GM23338 (cell line): ENCODE data around the gene TUBGCP4. TPM values are rescaled to one million over a fixed set of nuclear protein-coding genes. Genes with fewer than 3 reads are reported as not detected.

Experiments used
- ATAC-seq: fragments of 200-7000 bp; cut with Tn5 transposase; 3 replicates; pipeline ENCODE4 v1.9.1; 2020
- DNase-seq: peaks from one replicate; pipeline ENCODE4 v3.0.0-alpha.2; 2015; ENCODE audit warnings: low spot score
- H2AFZ ChIP-seq: fragments of 200-600 bp; sonication (generic); 2 replicates; pipeline ENCODE4 v1.8.0; 2016; ENCODE audit warnings: antibody characterized with exemption, mild to moderate bottlenecking, moderate library complexity
- H3F3A ChIP-seq: fragments of 200-600 bp; sonication (generic); replicated peaks from 2 replicates; pipeline ENCODE4 v1.8.0; 2017; ENCODE audit warnings: antibody characterized with exemption, mixed run types, low read depth
- H3K27ac ChIP-seq: fragments of 200-600 bp; sonication (generic); 2 replicates; pipeline ENCODE4 v1.6.1; 2016; ENCODE audit warnings: low read depth
- H3K27me3 ChIP-seq: fragments of 200-600 bp; sonication (generic); 2 replicates; pipeline ENCODE4 v1.8.0; 2016; ENCODE audit warnings: mild to moderate bottlenecking, mixed run types, moderate library complexity; ENCODE audit not compliant: insufficient read depth
- H3K36me3 ChIP-seq: fragments of 200-600 bp; sonication (generic); 2 replicates; pipeline ENCODE4 v1.8.0; 2016; ENCODE audit warnings: mild to moderate bottlenecking; ENCODE audit not compliant: insufficient read depth
- H3K4me1 ChIP-seq: fragments of 200-600 bp; sonication (generic); 2 replicates; pipeline ENCODE4 v1.8.0; 2016; ENCODE audit warnings: mild to moderate bottlenecking, moderate library complexity; ENCODE audit not compliant: insufficient read depth
- H3K4me2 ChIP-seq: fragments of 200-600 bp; sonication (generic); 2 replicates; pipeline ENCODE4 v1.7.1; 2017; ENCODE audit warnings: mixed run types
- H3K4me3 ChIP-seq: fragments of 200-600 bp; sonication (generic); 2 replicates; pipeline ENCODE4 v1.6.1; 2016; ENCODE audit warnings: mixed run types
- H3K79me2 ChIP-seq: fragments of 200-600 bp; sonication (generic); replicated peaks from 2 replicates; pipeline ENCODE4 v1.8.0; 2017; ENCODE audit warnings: mild to moderate bottlenecking; ENCODE audit not compliant: insufficient read depth
- H3K9me2 ChIP-seq: fragments of 200-600 bp; sonication (generic); 2 replicates; pipeline ENCODE4 v1.8.0; 2017; ENCODE audit not compliant: insufficient read depth
- H4K20me1 ChIP-seq: fragments of 200-600 bp; sonication (generic); replicated peaks from 2 replicates; pipeline ENCODE4 v1.8.0; 2017; ENCODE audit warnings: mild to moderate bottlenecking; ENCODE audit not compliant: insufficient read depth
- H3K27ac Mint-ChIP-seq: 2 replicates; pipeline ENCODE4 v1.8.0; 2020; ENCODE audit warnings: inconsistent platforms, mild to moderate bottlenecking, moderate library complexity, mixed read lengths
- H3K27me3 Mint-ChIP-seq: 3 replicates; pipeline ENCODE4 v1.8.0; 2022; ENCODE audit warnings: low read depth, mild to moderate bottlenecking, moderate library complexity, mixed read lengths, inconsistent platforms; ENCODE audit not compliant: insufficient read depth, poor library complexity
- H3K36me3 Mint-ChIP-seq: 3 replicates; pipeline ENCODE4 v1.8.0; 2021; ENCODE audit warnings: low read depth, mild to moderate bottlenecking, inconsistent platforms, moderate library complexity, mixed read lengths
- H3K4me1 Mint-ChIP-seq: 3 replicates; pipeline ENCODE4 v1.8.0; 2020; ENCODE audit warnings: mild to moderate bottlenecking, inconsistent platforms, mixed read lengths
- H3K4me3 Mint-ChIP-seq: 3 replicates; pipeline ENCODE4 v1.8.0; 2021; ENCODE audit warnings: moderate library complexity, mild to moderate bottlenecking, inconsistent platforms, mixed read lengths
- H3K9me3 Mint-ChIP-seq: 3 replicates; pipeline ENCODE4 v1.8.0; 2020; ENCODE audit warnings: moderate library complexity, mild to moderate bottlenecking, inconsistent platforms, mixed read lengths
- CREB1 ChIP-seq: fragments of 250-450 bp; sonication (Bioruptor Pico); IDR thresholded peaks from 2 replicates; pipeline ENCODE4 v1.5.0; 2020; ENCODE audit warnings: low read depth, mild to moderate bottlenecking, moderate library complexity
- CTCF ChIP-seq, 2 experiments: fragments of 200-600 bp in 1 of 2; sonication (generic) in 1 of 2; conservative IDR thresholded peaks; 2 replicates each; pipeline versions ENCODE4 v1.5.1 to v1.6.1; 2016 to 2017; ENCODE audit warnings: antibody characterized with exemption in 2 of 2, low read depth in 2 of 2, mild to moderate bottlenecking in 2 of 2, moderate library complexity in 1 of 2
- ETS1 ChIP-seq: IDR thresholded peaks from 2 replicates; pipeline ENCODE4 v1.6.1; 2016; ENCODE audit warnings: antibody characterized with exemption
- EZH2 ChIP-seq: fragments of 200-600 bp; sonication (generic); IDR thresholded peaks from one replicate; pipeline ENCODE4 v1.8.0; 2017; ENCODE audit warnings: antibody characterized with exemption, mild to moderate bottlenecking, low read depth; ENCODE audit not compliant: unreplicated experiment
- EZH2phosphoT487 ChIP-seq: fragments of 200-600 bp; sonication (generic); IDR thresholded peaks from one replicate; pipeline ENCODE4 v1.8.1; 2018; ENCODE audit warnings: antibody characterized with exemption; ENCODE audit not compliant: unreplicated experiment
- JUNB ChIP-seq: IDR thresholded peaks from one replicate; pipeline ENCODE4 v1.6.1; 2016; ENCODE audit warnings: antibody characterized with exemption; ENCODE audit not compliant: unreplicated experiment
- NANOG ChIP-seq: IDR thresholded peaks from 2 replicates; pipeline ENCODE4 v1.6.1; 2016; ENCODE audit warnings: antibody characterized with exemption, borderline replicate concordance
- POLR2AphosphoS5 ChIP-seq: IDR thresholded peaks from 2 replicates; pipeline ENCODE4 v1.6.1; 2016; ENCODE audit warnings: antibody characterized with exemption, low read depth
- STAT1 ChIP-seq: IDR thresholded peaks from one replicate; pipeline ENCODE4 v1.6.1; 2016; ENCODE audit warnings: antibody characterized with exemption; ENCODE audit not compliant: unreplicated experiment
- ZNF114 ChIP-seq: fragments of 250-450 bp; sonication (Bioruptor Pico); IDR thresholded peaks from 2 replicates; pipeline ENCODE4 v1.5.0; 2020; ENCODE audit warnings: mild to moderate bottlenecking, moderate library complexity
- ZNF331 ChIP-seq: fragments of 250-450 bp; sonication (Bioruptor Pico); IDR thresholded peaks from 2 replicates; pipeline ENCODE4 v1.5.0; 2020; ENCODE audit warnings: low read depth, mild to moderate bottlenecking, moderate library complexity
- polyA plus RNA-seq: library from polyadenylated mRNA; unstranded; fragments of >200 nt; fragmentation: Nextera tagmentation; extraction: Ambion mirVana; gene quantifications from 2 replicates; pipeline ENCODE4 v1.2.1, GENCODE V29; 2016
- total RNA-seq: library from RNA; depleted of rRNA; stranded (reverse); fragments of >200 nt; shearing (Covaris generic); gene quantifications from 2 replicates; pipeline ENCODE4 v1.2.3, GENCODE V29; 2014
- TF ChIP-seq, protein P1 (sequence below): IDR thresholded peaks from one replicate; pipeline ENCODE4 v1.6.1; 2018; ENCODE audit warnings: antibody characterized with exemption; ENCODE audit not compliant: unreplicated experiment

TUBGCP4 gene
- total and polyA plus RNA-seq, 2 experiments from 2014 or later: 10.6 to 18.0 TPM

GRCh38 chr15:43383070-43383469 is 12.2 kb downstream of the TUBGCP4 start:
- DNase-seq (no peak), ATAC-seq (no peak)
- Histone ChIP-seq H3K27ac (no peak overlapping the region), H2AFZ (no peak overlapping the region), H3K79me2 (no peaks in the 10 kb centered on the region), H3K36me3 (peaks cover 28% of the 10 kb centered on the region), H4K20me1 (0 out of 2 replicates have a peak, but pooled peaks cover 6% of the 10 kb centered on the region), H3K4me1 (no peaks in the 10 kb centered on the region), H3K9me2 (no peaks in the 10 kb centered on the region), H3F3A (no peaks in the 10 kb centered on the region), H3K4me3 (no peak overlapping the region), H3K4me2 (no peak overlapping the region), H3K27me3 (no peaks in the 10 kb centered on the region)
- Mint-ChIP-seq H3K36me3 (peaks cover 59% of the 10 kb centered on the region), H3K27me3 (no peaks in the 10 kb centered on the region), H3K9me3 (no peaks in the 10 kb centered on the region), H3K4me3 (no peak overlapping the region), H3K4me1 (no peaks in the 10 kb centered on the region), H3K27ac (peak overlapping the region; percentile 32; the same call in 1 of the 2 replicates)
- TF ChIP-seq EZH2phosphoT487 (no peak), NANOG (no peak), EZH2 (no peak), CTCF (conservative IDR thresholded peaks at IDR 0.05; ENCODE audit: low read depth in 2 of 2) (no peak), CREB1 (no peak)
- TF ChIP-seq, protein P1, sequence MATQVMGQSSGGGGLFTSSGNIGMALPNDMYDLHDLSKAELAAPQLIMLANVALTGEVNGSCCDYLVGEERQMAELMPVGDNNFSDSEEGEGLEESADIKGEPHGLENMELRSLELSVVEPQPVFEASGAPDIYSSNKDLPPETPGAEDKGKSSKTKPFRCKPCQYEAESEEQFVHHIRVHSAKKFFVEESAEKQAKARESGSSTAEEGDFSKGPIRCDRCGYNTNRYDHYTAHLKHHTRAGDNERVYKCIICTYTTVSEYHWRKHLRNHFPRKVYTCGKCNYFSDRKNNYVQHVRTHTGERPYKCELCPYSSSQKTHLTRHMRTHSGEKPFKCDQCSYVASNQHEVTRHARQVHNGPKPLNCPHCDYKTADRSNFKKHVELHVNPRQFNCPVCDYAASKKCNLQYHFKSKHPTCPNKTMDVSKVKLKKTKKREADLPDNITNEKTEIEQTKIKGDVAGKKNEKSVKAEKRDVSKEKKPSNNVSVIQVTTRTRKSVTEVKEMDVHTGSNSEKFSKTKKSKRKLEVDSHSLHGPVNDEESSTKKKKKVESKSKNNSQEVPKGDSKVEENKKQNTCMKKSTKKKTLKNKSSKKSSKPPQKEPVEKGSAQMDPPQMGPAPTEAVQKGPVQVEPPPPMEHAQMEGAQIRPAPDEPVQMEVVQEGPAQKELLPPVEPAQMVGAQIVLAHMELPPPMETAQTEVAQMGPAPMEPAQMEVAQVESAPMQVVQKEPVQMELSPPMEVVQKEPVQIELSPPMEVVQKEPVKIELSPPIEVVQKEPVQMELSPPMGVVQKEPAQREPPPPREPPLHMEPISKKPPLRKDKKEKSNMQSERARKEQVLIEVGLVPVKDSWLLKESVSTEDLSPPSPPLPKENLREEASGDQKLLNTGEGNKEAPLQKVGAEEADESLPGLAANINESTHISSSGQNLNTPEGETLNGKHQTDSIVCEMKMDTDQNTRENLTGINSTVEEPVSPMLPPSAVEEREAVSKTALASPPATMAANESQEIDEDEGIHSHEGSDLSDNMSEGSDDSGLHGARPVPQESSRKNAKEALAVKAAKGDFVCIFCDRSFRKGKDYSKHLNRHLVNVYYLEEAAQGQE: no peak

- no peak for ATAC-seq
- TF ChIP-seq ZNF114 (CRISPR knock-in tag) (no peak), ZNF331 (CRISPR knock-in tag) (no peak), POLR2AphosphoS5 (no peak), JUNB (no peak), ETS1 (no peak), STAT1 (no peak), EZH2phosphoT487 (no peak), EZH2 (no peak), CTCF (conservative IDR thresholded peaks at IDR 0.05; ENCODE audit: low read depth in 2 of 2) (no peak)
- TF ChIP-seq, protein P1: no peak
Measured at GRCh38 chr15:43390723-43391122, 19.8 kb downstream of the TUBGCP4 start.

More at GRCh38 chr15:43390723-43391122, 19.8 kb downstream of the TUBGCP4 start:
- Histone ChIP-seq H2AFZ (no peak overlapping the region), H3K27ac (no peak overlapping the region), H3K4me1 (no peaks in the 10 kb centered on the region), H3K27me3 (no peaks in the 10 kb centered on the region), H3F3A (no peaks in the 10 kb centered on the region), H3K9me2 (no peaks in the 10 kb centered on the region), H4K20me1 (no peaks in the 10 kb centered on the region; the same call in 1 of the 2 replicates), H3K79me2 (no peaks in the 10 kb centered on the region), H3K4me2 (no peak overlapping the region), H3K36me3 (peaks cover 21% of the 10 kb centered on the region; the same call in 1 of the 2 replicates), H3K4me3 (no peak overlapping the region)
- H3K36me3 Mint-ChIP-seq: peaks cover 30% of the 10 kb centered on the region
- H3K4me1 Mint-ChIP-seq: no peaks in the 10 kb centered on the region
- H3K27me3 Mint-ChIP-seq: no peaks in the 10 kb centered on the region
- no peaks in the 10 kb centered on the region for H3K9me3 Mint-ChIP-seq
- DNase-seq: no peak
- no peak overlapping the region for H3K4me3 Mint-ChIP-seq
- H3K27ac Mint-ChIP-seq: no peak overlapping the region
